Activated CD8-positive, alpha-beta memory T cell treated with anti-CD3 and anti-CD28 coated beads for 1 hour (primary cell): Measurements from ENCODE around the gene MLC1.
A peak's percentile ranks its signal among the peaks of the same experiment; 100 is the strongest.

ENCODE experiments used
- DNase-seq, 2 donors: peaks; one replicate each; pipeline ENCODE4 v3.0.0-alpha.2; 2020; ENCODE audit warnings: low read depth in 1 of 2; ENCODE audit errors: extremely low read depth in 1 of 2

The MLC1 gene

GRCh38 chr22:50016988-50017700, 68.1 kb downstream of the MLC1 start:
- DNase-seq = no peak

GRCh38 chr22:50016308-50016987, 68.8 kb downstream of the MLC1 start:
- DNase-seq = no peak

GRCh38 chr22:50015451-50016307, 69.5 kb downstream of the MLC1 start:
- no peak for DNase-seq

- no peak for DNase-seq
These were observed 70.4 kb downstream of the MLC1 start for GRCh38 chr22:50014655-50015401.

GRCh38 chr22:50014053-50014501, 71.1 kb downstream of the MLC1 start:
- no peak for DNase-seq

- no peak for DNase-seq
These were observed 72.7 kb downstream of the MLC1 start, which contains the start of gene IL17REL for GRCh38 chr22:50012211-50013181. IL17REL (minus strand) TSS chr22:50012765; CDS start chr22:50012646, 119 bp downstream.

GRCh38 chr22:50011447-50012210, 73.6 kb downstream of the MLC1 start:
- DNase-seq = no peak

- DNase-seq = peak in 1 of 2 donors; percentile 49
These were observed 74.4 kb downstream of the MLC1 start for GRCh38 chr22:50010676-50011446.

- DNase-seq = no peak
These were observed 75.2 kb downstream of the MLC1 start for GRCh38 chr22:50009765-50010675.
